ENCODE measurements around the gene ADAMTSL2.

Gene ADAMTSL2

GRCh38 chr9:133538851-133539833 is 4.6 kb downstream of the ADAMTSL2 start:
- TF ChIP-seq NFIC (IDR thresholded peaks at IDR 0.05) (no peak), TEAD4 (IDR thresholded peaks at IDR 0.05) (no peak), REST (IDR thresholded peaks at IDR 0.05; ENCODE audit: low read depth) (no peak)

- TF ChIP-seq TCF12 (IDR thresholded peaks at IDR 0.05; ENCODE audit: low read depth) (no peak), YY1 (IDR thresholded peaks at IDR 0.05; ENCODE audit: low read depth) (no peak), CEBPB (IDR thresholded peaks at IDR 0.05) (no peak), TEAD4 (IDR thresholded peaks at IDR 0.05) (no peak), TAF1 (IDR thresholded peaks at IDR 0.05; ENCODE audit: low read depth) (no peak), RAD21 (IDR thresholded peaks at IDR 0.05; ENCODE audit: low read depth) (no peak), EP300 (IDR thresholded peaks at IDR 0.05; ENCODE audit: borderline replicate concordance) (no peak), EGR1 (IDR thresholded peaks at IDR 0.05) (no peak), FOXM1 (IDR thresholded peaks at IDR 0.05; ENCODE audit: borderline replicate concordance, low read depth) (no peak), NFIC (IDR thresholded peaks at IDR 0.05) (no peak), MAX (IDR thresholded peaks at IDR 0.05) (no peak), REST (IDR thresholded peaks at IDR 0.05; ENCODE audit: low read depth) (no peak), CREB1 (IDR thresholded peaks at IDR 0.05; ENCODE audit: low read depth) (no peak), ZBTB7A (IDR thresholded peaks at IDR 0.05; ENCODE audit: low read depth) (no peak), USF1 (IDR thresholded peaks at IDR 0.05) (no peak)
Observed at GRCh38 chr9:133539991-133540697, 5.6 kb downstream of the ADAMTSL2 start.

- TF ChIP-seq REST (IDR thresholded peaks at IDR 0.05; ENCODE audit: low read depth) (no peak), CREB1 (IDR thresholded peaks at IDR 0.05; ENCODE audit: low read depth) (no peak), EGR1 (IDR thresholded peaks at IDR 0.05) (no peak), TCF12 (IDR thresholded peaks at IDR 0.05; ENCODE audit: low read depth) (no peak), MAX (IDR thresholded peaks at IDR 0.05) (no peak), NFIC (IDR thresholded peaks at IDR 0.05) (no peak), FOXM1 (IDR thresholded peaks at IDR 0.05; ENCODE audit: borderline replicate concordance, low read depth) (no peak)
Observed at GRCh38 chr9:133540698-133541025, 6.2 kb downstream of the ADAMTSL2 start.

GRCh38 chr9:133542002-133542401 is 7.5 kb downstream of the ADAMTSL2 start:
- no peak for TF ChIP-seq REST (IDR thresholded peaks at IDR 0.05; ENCODE audit: low read depth)
- no peak for TF ChIP-seq EP300 (IDR thresholded peaks at IDR 0.05; ENCODE audit: borderline replicate concordance)
- TF ChIP-seq RAD21 (IDR thresholded peaks at IDR 0.05; ENCODE audit: low read depth) = no peak
- no peak for TF ChIP-seq USF1 (IDR thresholded peaks at IDR 0.05)
- no peak for TF ChIP-seq YY1 (IDR thresholded peaks at IDR 0.05; ENCODE audit: low read depth)
- no peak for TF ChIP-seq TCF12 (IDR thresholded peaks at IDR 0.05; ENCODE audit: low read depth)
- no peak for TF ChIP-seq CREB1 (IDR thresholded peaks at IDR 0.05; ENCODE audit: low read depth)
- no peak for TF ChIP-seq CEBPB (IDR thresholded peaks at IDR 0.05)
- TF ChIP-seq MAX (IDR thresholded peaks at IDR 0.05) = no peak
- no peak for TF ChIP-seq FOXM1 (IDR thresholded peaks at IDR 0.05; ENCODE audit: borderline replicate concordance, low read depth)
- no peak for TF ChIP-seq TEAD4 (IDR thresholded peaks at IDR 0.05)
- no peak for TF ChIP-seq NFIC (IDR thresholded peaks at IDR 0.05)
